ENCODE measurements around the gene CST9.
"Not testable (repeated sequence)": the region's sequence is repeated elsewhere in the genome, so short reads cannot be mapped to it uniquely, and the experiment has no call there.

Gene CST9

GRCh38 chr20:23586735-23587525 is 18.8 kb downstream of the CST9 start:
- DNase-seq = no peak

GRCh38 chr20:23585808-23586734 is 19.6 kb downstream of the CST9 start:
- DNase-seq = no peak

GRCh38 chr20:23585449-23585807 is 20.3 kb downstream of the CST9 start:
- DNase-seq = no peak

- DNase-seq = no peak
These were observed 21.1 kb downstream of the CST9 start for GRCh38 chr20:23584434-23585199.

- DNase-seq = no peak
These were observed 22.2 kb downstream of the CST9 start for GRCh38 chr20:23583526-23583925.

GRCh38 chr20:23582293-23582692 is 23.4 kb downstream of the CST9 start:
- no peak for DNase-seq

- not testable (repeated sequence) for DNase-seq
These were observed 23.9 kb downstream of the CST9 start for GRCh38 chr20:23581833-23582232.

GRCh38 chr20:23574977-23575376 is 30.7 kb downstream of the CST9 start:
- no peak for DNase-seq

GRCh38 chr20:23570178-23570760 is 35.4 kb downstream of the CST9 start:
- no peak for DNase-seq

GRCh38 chr20:23569570-23569969 is 36.1 kb downstream of the CST9 start:
- no peak for DNase-seq

GRCh38 chr20:23568971-23569330 is 36.8 kb downstream of the CST9 start:
- no peak for DNase-seq

- no peak for DNase-seq
These were observed 37.3 kb downstream of the CST9 start, which contains the start of gene CST9L for GRCh38 chr20:23568320-23568970. CST9L (minus strand) TSS chr20:23568484; CDS start chr20:23568450, 34 bp downstream.

GRCh38 chr20:23566199-23566932 is 39.4 kb downstream of the CST9 start:
- no peak for DNase-seq

GRCh38 chr20:23565503-23566045 is 40.1 kb downstream of the CST9 start:
- DNase-seq = no peak

GRCh38 chr20:23564927-23565326 is 40.8 kb downstream of the CST9 start:
- no peak for DNase-seq

- DNase-seq = no peak
These were observed 42.9 kb downstream of the CST9 start for GRCh38 chr20:23562721-23563342.

- no peak for DNase-seq
These were observed 51.3 kb downstream of the CST9 start for GRCh38 chr20:23554401-23554800.

Data from NCI-H1092 (cell line).